NCI-H345 treated with DMSO at 0.1 percent for 48 hours (cell line): ENCODE data around the gene NKX2-1.
"Not testable (repeated sequence)": the region's sequence is repeated elsewhere in the genome, so short reads cannot be mapped to it uniquely, and the experiment has no call there.

Experiments used
- DNase-seq: peaks from one replicate; lab custom pipeline; 2025; ENCODE audit not compliant: unreplicated experiment; lab: John Stamatoyannopoulos, UW

NKX2-1 gene

DNA sequence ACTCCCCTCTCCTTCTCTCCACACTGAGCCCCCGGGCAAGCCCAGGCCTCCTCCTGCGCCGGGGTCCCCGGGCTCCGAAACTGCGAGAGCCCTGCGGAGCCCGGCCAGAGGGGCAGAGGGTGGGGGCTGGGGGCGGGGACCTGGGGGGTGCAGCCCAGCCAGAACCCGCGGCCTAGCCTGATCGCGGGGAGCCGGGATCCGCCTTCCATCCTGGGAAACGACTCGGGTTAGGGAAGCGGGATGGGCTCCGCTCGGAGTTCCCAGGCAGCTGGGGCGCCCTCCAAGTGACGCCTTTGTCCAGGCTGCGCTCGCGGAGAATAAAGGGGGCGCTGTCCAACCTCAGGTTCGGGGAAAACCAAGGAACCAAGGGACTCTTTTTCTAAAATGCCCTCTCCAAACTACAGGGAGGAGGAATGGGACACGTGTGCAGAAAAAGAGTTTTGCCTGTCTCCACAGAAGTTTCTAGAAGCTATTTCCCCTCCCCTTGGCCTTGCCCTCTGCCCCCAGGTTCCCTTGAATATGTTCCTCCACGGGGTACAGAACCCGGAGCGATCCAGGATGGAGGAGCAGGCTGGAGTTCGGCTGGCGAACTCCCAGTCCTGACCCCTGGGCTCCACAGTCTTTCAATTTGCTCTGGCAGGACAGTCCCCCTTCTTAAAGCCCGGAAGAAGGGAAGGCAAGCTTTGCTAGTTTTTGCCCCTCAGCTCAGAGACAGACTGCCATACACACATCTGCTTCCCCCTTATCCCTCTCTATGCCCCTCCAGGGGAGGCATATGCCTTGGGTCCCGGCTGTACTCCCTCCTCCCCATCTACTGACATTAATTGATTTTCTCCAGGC, 13.9 kb downstream of the NKX2-1 start:
- no peak for DNase-seq

DNA sequence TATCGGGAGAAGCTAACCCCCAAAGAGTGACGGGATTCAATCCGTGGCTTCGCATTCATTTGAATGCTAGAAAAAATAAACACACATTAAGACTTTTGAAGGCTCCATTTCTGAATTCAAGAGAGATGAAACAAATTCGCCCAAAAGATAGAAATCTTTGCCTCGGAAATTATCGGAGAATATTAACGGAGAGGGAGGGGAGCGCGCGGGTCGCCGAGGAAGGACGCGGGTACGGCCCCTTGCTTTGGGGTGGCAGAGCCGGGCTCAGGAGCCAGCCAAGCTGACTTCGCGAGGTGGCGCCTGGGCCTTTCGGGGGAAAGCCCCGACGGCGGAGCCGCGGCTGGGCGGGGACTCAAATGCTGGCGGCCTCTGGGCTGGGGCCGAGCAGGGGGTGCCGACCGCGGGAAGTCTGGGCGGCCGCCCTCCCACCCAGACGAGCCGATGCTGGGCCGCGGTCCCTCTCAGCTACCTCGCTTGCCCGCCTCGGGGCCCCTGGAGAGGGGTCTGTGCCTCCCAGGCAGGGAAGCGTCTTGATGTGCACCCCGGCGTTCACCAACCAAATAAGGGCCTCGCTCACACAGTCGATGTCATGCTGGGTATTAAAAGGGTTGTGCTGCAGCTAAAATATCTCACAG, 14.7 kb downstream of the NKX2-1 start:
- DNase-seq, result no peak

DNA sequence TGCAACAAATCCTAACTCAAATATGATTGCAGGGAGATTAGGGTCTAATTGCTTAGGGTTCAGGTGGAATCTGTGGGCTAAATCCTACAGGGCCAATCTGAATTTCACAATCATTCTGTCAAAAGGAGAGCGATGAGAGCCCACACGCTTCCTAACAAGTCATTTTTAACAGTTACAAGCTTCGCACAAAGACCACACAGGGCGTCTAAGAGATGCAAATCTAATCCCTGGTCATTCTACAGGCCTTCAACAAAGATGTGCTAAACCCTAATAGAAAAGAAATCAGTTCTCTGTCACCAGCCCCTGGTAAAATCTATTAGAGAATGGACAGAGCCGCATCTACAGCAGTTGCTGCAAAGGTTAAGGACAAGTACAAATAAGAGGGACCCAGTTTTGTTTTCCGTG, 15.3 kb downstream of the NKX2-1 start:
- no peak for DNase-seq

DNA sequence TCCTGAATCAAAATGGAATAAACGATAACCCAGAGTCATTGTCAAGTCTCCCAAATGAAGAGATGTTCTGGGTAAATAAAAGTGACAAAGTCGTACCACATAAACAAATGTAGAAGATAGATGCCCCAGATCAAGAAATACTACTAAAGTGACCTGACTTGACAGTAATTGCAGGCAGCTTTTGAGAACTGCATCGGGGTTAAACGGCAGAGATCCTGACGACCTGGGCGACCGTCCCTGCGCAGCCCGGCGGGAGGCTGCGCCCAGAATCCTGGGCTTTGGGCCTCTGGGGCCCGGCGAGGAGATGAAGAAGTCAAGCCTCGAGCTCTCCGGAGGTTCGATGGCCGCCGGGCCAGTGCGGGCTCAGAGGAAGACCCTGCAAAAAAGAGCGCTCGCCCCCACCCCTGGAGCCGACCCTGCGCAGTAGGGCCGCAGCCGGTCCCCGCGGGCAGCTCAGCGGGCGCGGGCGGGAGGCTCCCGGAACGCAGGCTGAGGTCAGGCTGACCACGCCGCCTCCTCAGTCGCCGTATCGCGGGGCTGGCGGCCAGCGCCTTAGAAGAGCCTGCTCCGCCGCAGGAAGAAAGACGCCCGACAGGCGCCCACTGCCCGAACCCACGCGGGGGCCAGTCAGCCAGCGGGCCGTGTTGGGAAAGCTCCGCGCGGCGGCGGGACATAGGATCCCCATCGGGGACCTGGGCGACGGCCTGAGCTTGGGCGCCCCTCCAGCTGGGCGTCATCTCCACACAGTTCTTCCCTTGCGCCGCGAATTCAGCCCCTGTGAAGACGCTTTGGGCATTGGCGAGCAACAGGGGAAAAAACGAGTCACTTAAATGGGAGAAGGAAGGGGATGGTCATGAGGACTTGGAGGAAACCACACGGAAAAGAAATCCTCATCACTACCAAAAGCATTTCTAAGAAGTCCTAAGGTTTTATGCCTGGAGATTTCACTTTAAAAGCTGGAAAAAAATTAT, 16.0 kb downstream of the NKX2-1 start:
- no peak for DNase-seq

DNA sequence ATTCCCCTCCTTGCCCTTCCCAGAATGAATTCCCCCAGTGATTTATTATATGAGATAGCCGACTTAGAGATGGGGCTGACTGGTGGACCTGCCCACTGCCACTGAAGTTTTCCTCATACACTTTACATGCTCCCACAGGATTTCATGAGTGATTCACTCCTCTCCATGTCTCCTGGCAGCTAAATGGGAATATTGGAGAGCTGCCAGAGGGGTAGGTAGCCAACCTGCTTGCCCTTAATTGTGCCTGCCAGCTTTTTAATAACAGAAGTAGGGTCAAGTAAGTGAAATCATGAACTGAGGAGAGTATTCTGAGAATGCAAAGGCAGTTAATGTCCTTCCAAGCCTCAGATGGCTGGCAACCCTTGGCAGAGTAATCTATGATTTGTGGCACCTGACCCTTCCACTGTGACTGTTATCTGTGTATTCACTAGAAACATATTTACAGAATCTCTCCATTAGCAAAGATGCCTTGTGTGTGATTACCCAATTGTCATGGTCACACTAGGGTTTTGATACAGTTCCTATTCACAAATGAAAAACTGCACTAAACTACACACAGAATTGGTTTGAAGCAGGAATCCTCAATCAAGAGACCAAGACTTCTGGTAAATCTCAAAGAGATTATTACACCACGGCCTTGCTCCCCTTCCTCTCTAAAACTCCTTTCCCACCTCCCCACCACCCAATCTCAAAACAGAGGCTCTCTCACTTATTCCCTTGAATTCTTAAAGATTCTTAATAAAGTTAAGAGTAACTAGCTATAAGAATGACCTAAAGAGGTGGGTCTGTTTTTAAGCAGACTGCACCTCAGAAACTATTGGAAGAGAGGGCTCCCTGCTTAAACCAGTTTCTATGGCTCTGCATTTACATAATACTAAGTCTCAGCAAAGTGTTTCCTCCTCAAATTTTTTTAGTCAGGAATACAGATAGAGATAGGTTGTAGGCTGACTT, 17.2 kb downstream of the NKX2-1 start:
- peak; percentile 35 for DNase-seq

DNA sequence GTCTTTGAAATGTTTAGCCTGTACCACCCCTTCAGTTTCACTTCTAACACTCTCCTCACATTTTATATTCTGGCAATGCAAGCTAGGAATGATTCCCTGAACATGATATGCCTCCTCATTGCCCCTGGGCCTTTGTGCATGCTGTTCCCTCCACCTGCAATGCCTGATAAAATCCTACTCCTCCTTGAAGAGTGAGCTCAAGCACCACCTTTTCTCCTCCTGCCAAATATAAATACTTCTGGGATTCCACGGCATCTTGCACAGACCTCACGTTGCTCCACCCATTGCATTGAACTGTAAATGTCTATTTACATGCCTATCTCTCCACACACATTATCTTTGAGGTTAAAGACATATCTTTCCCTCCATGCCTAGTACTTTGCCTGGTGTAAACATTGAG, 21.1 kb downstream of the NKX2-1 start:
- DNase-seq, result no peak

DNA sequence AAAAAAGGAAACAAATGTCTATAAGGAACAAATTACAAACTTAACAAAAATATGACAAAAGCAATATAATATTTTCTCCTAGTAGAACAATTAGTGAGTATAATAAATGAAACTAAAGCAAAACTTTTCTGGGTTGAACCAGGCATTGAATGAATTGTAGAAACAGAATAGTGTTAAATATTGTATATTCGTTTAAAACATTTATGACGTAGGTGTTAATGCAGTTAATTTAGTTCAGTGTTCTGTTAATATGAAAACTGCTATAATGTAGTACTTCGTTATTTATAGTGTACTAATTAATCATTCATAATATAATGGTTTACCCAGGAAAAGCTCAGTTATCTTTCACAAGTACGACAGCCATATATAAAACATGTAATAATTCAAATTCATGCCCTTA, 23.7 kb downstream of the NKX2-1 start:
- no peak for DNase-seq

DNA sequence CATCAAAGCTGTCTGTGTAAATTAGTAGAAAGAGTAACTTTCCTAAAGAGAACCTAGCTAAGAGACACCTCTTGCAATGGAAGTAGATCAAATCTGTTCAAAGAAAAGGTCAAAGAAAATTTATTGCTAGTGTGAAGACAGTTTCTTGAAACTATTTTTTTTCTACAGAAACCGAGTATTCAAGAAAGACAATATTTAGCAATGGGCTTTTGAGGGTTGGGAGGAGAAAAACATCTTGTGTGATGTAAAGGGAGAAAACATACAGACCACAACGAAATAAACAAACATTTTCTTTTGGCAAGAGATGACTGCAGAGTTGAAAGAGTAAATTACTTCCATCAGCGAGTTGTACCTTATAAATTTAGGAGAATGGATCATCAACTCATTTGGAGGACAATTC, 24.4 kb downstream of the NKX2-1 start:
- DNase-seq, result no peak

DNA sequence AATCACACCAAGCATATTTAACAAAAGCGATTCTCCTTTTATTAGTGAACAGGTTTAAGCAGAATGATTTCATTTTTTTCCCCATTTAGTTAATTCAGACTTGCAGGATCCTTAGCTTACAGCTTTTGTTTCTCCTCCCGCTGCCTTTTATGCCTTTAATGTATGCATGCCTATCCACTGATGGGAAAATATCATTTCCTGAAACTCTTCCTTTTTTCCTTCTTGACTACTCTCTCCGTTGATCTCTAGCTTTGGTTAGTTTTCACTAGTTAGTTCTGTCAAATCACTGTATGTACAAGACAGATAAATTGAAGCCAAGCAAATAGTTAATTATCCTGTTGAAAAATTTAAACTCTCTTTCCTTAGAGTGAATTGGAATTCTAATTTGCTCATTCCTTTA, 26.3 kb downstream of the NKX2-1 start:
- no peak for DNase-seq

DNA sequence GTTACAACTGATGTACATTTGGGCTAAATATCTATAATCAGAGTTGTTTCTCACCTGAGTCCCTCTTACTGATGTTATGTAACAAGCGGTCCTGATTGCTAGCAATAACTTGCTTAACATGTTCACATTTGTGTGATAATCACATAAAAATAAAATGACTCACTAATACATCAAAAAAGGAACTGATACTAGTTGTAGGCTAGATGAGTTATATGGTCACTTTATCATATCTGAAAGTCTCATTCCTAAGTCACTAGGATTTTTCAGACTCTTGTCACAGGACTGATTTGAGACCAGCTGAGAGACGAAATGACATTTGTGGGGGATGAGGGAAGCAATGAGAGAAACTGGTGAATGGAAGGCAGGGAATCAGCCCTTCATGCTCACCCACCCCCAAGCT, 34.3 kb downstream of the NKX2-1 start:
- no peak for DNase-seq

DNA sequence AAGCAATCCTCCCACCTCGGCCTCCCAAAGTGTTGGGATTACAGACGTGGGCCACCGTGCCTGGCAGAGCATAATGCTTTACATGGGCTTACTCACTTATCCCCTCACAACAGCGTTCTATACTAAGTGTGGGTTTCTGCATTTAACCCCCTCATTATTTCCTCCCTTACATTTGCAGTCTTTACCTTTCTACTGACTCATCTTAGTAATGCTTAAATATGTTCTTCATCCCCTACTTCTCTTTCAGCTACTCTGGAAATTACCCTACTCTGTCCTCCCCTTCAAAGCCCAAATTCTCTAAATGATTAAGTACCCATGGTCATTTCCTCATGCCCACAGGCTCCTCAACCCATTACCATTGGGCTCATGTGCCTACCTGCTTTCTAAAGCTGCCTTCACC, 40.7 kb downstream of the NKX2-1 start:
- DNase-seq, result no peak

DNA sequence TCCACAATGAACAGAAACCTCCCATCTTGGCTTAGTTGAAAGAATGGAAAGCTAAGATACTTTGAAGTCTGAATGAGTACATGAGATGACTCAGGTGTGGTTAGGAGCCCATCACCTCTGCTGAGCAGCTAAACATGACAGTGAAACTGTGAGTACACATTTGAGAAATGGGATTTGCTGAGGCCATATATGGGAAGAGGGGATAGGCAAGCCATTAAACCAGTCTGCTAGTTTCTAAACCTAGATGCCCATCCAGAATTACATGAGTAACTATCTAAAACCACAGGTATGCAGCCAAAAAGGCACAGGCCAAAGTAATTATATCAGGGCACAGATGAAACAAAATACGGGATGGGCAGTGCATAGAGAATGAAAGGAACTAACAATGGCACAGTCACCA, 41.2 kb downstream of the NKX2-1 start:
- DNase-seq, result no peak

DNA sequence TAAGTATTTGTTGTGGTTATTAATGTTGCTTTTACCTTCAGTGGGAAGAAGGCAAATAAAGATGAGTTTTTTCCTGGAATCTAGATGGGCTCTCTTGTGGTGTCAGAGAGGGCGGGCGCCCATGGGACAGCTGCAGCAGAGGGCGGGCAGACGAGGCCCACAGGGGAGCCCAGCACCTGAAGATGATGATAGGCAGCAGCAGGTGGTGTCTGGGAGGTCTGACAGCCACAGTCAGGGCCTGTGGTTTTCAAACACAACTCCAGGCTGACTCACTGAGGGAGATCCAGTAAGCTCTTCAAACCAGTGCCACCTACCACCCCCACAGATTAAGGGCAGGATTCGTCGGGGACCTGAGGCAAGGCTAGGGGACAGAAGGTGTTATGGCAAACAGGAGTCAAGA, 42.8 kb downstream of the NKX2-1 start:
- no peak for DNase-seq

DNA sequence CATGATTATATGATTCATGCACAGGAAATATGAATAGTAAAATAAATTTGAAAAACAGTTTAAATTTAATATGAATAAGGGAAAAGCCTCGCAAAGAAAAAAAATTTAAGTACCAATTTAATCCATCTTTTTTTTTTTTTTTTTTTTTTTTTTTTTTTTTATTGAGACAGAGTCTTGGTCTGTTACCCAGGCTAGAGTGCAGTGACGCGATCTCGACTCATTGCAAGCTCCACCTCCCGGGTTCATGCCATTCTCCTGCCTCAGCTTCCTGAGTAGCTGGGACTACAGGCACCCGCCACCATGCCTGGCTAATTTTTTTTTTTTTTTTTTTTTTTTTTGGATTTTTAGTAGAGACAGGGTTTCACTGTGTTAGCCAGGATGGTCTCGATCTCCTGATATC, 44.0 kb downstream of the NKX2-1 start:
- not testable (repeated sequence) for DNase-seq

DNA sequence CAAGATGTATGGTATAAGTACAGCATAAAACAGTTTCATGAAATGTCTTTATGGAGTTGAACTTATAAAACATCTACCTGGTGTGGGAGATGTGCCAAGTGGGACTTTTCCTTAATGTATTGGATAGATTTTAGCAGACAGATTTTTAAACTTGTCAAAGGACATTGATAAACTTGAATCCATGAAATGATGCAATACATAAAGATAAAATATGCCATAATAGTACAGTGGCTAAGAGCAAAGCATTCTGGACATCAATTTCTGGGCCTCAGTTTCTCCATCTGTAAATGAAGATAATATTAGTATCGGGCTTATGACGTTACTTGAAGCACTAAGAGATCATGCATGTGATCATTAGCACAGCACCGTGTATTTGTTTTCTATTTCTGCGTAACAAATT, 45.4 kb downstream of the NKX2-1 start:
- no peak for DNase-seq

DNA sequence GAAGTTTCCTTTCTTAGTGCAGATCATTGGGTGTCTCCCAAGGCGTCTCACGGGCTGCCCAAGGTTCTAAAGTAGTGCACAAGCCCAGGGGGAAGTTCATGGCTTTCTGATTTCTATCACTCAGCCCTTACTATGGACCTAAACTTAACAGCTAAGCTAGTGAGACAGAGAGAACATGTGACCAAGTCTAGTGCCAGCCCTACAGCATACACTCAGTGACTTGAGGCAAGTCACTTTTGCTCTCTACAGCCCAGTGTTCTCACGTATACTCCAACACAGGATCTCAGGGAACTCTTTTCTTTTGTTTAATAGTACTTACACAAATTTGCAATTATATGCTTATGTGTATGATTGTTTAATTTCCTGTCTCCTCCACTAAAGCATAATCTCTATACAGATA, 48.6 kb downstream of the NKX2-1 start:
- no peak for DNase-seq

DNA sequence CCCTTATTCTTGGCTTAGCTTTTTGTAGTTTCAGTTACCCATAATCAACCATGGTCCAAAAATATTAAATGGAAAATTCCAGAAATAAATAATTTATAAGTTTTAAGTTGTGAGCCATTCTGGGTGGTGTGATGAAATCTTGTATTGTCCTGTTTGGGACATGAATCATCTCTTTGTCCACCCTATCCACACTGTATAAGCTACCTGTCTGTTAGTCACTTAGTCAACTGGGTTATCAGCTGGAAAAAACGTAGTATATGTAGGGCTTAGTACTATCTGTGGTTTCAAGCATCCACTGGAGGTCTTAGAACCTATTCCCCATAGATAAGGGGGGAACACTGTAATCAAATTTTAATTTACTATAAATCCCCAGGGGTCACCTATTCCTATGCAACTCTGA, 52.7 kb downstream of the NKX2-1 start:
- DNase-seq, result no peak
